AG08395 (cell line): Measurements from ENCODE around the gene PM20D1.
A peak's percentile ranks its signal among the peaks of the same experiment; 100 is the strongest.
"Not testable (repeated sequence)": the region's sequence is repeated elsewhere in the genome, so short reads cannot be mapped to it uniquely, and the experiment has no call there.

ENCODE experiments used
- DNase-seq: peaks from one replicate; pipeline ENCODE4 v3.0.0; 2012; ENCODE audit warnings: mixed read lengths, low spot score

The PM20D1 gene

DNA sequence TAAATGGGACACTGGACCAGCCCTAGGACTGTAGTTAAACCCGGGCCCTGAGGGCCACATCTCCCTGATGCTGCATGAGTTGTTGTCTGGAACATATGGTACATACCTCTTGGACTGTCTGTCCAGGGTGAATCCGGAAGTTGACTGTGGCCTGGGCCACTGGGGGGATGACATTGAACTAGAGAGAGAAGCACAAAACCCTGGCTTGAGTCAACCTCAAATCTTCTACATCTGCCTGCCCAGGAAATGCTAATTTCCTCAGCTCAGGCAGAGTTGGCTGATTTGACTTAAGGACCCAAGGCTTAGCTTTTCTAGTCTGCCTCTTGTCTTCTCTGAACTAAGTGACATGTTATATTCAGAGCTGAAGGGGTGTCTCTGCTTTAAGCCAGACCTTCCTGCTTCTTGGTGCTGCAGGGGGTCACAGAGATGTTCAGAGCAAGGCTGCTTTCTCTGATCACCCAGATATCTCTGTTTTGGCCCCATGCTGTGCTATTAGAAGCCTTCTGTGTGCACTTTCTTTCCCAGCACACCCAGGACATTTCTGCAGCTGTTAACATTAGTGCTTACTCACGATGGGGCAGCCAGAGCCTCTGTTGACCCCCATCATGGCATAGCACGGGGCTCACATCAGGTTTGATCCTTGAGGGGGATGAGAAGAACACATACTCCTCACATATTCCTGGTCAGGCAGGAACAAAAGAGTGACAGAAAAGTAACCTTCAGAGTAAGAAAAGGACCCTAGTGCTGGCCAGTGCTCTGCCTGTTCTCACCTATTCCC is 9.6 kb downstream of the PM20D1 start:
- DNase-seq, result no peak

DNA sequence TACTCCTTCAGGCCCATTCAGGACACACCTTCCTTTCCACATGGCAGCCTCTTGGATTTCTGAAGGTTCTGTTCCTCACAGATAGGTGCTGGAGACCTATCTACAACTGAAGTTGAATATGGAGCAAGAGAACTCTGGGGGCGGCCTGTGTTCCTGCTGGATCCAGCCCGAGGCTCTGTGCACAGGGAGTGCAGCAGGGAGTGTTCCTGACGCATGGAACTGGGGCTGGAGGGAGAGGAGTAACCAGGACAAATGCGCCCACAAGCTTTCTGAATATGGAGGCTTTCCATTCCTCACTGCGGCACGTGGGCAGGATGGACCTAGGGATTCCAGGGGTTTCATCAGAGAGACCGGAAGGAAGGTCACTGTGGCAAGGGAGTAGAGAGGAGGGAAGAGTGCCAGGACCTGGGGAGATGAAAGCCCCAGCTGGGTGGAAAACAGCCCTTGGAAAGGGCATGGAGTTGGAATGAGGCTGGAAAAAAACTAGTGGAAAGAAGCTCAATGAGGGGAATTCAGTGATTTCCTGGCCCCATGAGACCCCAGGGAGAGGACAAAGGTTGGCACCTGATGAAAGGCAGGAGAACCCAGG is 12.5 kb downstream of the PM20D1 start:
- DNase-seq, result no peak

DNA sequence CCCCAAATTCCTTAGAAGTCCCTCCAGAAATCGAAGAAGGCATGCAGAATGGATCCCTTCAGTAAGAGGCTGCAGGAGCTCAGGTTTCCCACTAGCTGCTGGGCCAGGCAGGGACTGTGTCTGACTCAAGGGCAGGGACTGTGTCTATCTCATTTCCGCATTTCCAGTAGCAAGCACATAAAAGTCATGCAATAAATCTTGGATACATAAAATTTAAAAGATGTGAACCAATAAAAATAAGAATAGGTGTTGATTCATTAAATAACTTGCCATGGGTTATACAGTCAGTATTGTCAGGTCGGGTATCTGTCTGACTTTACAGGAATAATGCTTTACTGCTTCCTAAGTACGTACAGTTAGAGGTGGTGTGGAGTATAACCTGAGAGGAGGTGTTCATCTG is 15.2 kb downstream of the PM20D1 start:
- no peak for DNase-seq

DNA sequence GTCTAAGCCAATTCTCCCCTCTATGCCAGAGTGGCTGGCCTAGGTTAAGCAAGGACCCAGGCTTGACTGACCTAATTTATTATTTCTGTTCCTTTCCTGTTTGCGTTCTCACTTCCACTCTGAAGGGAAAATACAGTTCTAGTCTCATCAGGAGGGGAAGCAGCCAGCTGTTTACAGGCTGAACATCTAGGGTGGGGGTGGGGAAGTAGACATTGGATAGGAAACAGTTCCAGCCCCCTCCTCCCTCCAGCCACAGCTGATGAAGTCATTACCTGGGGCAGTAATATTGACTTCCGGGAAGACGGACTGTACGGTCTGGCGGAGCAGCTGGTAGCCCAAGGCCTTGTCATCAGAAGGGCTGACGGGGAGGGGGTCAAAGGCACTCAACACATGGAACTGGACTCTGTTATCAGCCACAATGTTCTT is 17.6 kb downstream of the PM20D1 start:
- no peak for DNase-seq

DNA sequence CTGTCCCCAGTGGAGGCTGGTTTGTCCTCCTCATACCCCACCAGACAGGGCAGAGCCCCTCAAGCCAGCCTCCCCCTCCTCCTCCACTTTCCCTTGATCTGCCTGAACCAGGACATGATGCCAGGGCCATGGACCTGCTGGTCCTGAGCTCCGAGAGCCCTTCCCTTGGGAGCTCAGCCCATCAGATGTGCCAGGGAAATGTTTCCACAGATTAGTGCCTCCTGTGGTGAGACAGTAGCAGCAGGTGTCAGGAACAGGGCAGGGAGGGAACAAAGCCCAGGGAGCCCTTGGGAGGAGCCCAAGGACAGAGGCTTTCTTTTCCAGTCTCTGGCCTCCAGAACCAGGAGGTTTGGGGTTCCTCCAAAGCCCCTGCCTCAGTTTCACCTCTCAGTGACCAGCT is 22.3 kb downstream of the PM20D1 start:
- DNase-seq, result no peak

DNA sequence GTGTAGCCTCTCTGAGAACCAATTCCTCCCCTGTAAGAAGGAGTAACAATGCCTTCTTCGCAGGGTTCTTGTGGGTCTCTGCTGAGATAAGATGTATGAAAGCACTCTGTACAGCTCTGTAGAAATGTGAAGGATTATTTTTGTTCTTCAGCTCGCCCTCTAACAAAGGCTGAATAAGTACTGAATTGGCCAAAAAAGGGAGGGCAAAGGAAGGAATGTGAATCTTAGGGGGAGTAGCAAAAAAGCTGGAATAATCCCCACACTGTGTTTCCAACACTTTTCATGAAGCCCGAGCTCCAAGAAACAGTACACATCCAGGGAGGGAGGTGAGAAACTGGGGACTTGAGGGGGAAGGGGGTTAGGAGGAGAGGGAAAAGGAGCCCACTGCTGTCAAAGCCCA is 22.9 kb downstream of the PM20D1 start:
- no peak for DNase-seq

DNA sequence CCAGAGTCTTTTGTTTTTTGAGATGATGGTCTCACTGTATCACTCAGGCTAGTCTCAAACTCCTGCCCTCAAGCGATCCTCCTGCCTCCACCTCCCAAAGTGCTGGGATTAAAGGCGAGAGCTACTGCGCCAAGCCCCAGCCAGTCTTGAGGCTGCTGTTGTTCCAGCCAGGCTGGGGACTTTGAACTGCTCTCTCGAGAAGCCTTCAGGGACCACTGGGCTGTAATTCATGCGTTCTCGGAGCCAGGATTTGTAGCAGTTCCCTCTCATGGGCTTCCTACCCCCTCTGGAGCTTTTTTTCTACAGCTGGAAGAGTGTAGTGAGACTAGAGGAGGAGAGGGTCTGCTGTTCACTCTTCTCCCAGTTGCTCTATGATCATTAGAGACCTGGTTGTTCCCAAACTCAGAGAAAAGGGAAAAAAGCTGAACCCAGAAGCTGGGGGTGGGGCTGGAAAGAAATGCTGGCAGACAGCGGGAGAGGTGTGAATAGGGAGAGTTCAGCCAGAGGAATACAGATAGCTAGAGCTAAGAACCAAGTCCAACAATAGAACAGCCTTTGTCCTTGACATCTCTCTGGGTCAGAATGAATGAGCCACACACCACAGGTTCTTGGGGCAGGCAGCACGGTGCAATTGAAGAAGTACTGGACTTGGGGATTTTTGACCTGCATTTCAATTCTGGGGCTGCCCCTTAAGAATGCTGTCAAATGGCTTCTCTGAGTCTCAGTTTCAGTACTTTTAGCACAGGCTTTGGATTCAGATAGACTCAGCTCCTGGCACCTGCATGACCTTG is 23.7 kb downstream of the PM20D1 start:
- DNase-seq, result no peak

DNA sequence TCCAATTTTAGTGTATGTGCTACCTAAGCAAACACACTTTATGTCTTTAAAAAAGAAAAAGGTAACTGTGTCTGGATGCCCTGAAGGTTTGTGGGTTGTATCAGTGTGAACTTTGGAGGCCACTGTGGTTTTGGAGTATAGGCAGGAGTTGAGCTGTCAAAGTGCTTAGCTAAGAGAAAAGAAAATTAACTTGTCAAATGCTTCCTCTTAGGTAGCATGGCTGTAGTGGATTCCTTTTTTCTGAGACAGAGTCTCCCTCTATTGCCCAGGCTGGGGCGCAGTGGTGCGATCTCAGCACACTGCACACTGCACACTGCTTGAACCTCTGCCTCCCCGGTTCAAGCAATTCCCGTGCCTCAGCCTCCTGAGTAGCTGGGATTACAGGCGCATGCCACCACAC is 25.8 kb downstream of the PM20D1 start:
- no peak for DNase-seq

DNA sequence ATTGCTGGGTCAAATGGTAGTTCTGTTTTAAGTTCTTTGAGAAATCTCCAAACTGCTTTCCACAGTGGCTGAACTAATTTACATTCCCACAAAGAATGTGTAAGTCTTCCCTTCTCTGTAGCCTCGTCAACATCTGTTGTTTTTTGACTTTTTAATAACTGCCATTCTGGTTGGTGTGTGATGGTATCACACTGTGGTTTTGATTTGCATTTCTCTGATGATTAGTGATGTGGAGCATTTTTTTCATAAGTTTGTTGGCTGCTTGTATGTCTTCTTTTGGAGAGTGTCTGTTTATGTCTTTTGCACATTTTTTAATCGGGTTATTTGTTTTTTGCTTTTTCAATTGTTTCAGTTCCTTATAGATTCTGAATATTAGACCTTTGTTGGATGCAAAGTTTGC is 26.7 kb downstream of the PM20D1 start:
- not testable (repeated sequence) for DNase-seq

DNA sequence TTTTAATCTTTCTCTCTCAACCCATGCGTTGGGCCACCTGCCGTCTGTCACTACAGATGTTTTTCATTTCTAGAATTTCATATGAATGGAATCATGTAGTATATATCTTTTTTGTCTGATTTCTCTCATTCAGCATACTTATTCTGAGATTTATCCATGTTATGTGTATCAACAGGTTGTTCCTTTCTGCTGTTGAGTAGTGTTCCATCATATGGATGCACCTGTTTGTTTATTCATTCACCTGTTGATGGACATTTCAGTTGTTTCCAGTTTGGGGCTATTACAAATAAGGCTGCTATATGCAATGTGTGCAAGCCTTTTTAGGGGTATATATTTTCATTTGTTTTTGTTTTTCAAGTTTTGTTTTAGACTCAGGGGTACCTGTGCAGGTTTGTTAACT is 27.5 kb downstream of the PM20D1 start:
- no peak for DNase-seq

DNA sequence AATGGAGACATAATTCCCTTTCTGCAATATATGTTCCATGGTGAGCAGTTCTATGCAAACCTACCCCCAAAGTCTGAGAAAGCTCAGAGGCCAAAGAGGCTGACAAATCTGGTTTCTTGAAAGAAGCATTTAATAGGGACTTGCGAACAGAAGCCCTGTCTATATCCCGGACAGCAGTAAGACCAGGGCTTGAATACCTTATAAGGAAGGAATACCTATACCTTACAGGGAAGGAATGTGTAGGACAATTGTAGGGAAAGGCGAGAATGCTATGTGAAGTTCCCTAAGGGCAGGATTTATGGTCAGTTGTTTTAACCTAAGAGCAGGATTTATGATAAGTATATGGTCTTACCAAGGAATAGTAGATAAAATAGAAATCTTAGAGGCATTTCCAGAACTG is 31.9 kb downstream of the PM20D1 start:
- DNase-seq, result no peak

DNA sequence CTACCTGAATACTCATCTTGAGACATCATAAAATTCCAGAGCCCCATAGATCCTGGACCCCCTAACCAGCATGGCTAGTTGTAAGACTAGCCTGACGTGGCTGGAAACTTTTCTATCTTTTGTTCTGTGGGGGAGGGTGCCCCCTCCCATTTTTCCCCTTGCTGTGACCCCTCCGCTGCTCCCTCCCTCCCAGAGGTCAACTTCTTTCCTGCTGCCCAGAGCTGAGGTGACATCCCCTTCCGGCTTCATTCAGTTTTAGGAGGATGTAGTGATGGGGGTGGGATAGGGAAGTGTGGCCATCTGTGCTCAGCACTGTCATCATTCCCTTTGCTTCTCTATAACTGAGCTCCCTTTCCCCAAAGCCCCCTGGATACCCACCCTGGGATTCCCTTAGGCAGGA is 32.6 kb downstream of the PM20D1 start:
- DNase-seq, result no peak

DNA sequence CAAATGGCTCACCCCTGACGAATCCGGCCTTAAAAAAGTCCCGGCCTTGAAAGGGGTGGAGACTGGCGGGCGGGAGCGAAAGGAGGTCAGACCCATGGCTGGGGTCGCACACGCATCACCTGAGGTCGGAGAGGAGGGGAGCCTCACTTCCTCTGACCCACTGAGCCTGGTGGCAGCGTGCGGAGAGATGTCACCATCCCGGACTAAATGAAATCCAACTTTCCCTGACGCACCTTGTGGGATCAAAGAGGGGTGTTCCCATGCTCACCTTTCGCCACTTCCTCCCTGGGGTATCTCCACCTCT is 36.2 kb downstream of the PM20D1 start:
- DNase-seq, result no peak

DNA sequence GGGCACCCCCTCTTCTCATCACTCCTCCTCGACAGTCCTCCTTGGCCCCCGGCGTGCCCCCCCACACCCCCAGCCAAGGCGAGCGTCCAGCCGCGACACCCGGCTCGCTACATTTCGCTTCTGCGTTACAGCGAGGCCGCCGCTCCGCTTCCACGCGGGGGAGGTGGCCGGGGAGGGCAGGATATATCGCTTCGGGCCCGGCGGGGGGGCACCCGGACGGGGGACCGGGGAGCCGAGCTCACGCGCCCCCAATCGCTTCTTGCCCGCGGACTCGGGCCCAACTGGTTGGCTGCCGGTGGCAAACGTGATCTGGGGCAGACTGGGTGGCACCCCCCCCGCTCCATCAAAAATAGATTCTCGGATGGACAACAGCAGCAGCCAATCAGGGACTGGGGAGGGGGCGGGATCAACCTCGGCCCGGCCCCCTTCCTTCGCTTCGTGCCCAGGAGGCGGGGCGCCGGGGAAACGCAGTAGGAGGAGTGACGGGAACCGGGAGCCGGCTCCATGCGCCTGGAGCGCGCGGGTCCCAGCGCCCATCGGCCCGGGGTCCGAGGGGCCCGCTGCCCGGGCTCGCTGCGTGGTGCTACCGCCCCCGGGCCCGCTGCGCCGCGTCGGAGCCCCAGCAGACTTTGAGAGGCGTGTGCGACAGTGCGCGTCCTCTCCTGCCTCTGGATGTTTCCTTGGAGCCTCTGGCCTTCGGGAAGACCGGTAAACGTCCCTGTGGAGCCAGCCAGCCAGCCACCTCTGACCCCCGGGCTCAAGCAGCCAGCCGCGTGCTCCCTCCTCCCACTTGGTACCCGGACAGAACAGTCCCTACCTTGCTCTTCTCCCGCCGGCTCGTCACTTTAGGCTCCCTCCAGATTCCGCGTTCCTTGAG is 36.8 kb downstream of the PM20D1 start, which contains the start of gene SLC41A1:
Gene SLC41A1, minus strand, starts transcription at position 321 of the 877 bp plus-strand sequence. CDS start 2,757 bp downstream, outside the sequence.
- DNase-seq, result peak; percentile 100

DNA sequence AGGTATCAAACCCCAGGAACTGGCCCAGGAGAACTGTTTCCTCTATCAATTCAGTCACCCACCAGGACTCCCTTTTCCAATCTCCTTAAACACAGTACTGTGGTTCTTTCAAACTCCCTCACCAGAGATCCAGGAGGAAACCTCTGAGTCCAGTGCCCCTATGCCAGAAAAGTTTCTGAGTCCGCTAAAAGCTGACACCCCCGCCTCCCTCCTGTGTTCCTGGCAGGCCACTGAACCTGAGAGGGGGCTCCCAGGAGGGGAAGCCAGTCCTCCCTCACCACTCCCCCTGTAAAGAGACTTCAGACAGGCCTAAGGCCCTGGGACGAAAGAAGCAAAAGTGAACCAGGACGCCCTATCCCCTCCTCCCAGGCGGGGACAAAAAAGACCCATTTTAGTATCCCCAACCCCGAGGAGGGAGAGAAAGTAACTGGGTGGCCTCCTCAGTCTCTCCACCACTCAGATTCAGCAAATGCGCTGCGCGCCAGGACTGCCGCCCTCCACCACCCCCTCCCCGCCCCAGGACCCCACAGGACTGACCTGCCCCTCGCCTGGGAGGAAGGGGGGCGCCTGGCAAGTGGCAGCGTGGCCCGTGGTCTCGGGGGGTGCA is 37.6 kb downstream of the PM20D1 start:
- DNase-seq, result peak; percentile 44

DNA sequence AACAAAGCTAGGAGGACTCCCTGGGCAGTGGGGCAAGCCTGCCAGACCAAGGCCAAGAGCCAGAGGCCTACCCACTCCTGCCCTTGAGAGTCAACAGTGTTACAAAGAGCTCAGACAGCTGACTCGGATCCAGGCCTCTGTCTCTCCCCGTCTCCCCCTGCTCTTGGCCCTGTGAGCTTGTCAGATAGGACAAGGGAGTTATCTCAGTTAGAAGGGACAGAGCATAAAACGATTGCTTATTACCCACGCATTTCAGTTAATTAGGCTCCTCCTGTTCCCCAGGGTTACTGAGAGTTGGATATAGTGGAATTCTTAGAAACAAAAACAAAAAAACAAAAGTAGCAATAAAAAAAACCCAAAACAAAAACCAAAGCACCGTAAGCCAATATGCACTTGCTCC is 38.3 kb downstream of the PM20D1 start:
- peak; percentile 17 for DNase-seq

DNA sequence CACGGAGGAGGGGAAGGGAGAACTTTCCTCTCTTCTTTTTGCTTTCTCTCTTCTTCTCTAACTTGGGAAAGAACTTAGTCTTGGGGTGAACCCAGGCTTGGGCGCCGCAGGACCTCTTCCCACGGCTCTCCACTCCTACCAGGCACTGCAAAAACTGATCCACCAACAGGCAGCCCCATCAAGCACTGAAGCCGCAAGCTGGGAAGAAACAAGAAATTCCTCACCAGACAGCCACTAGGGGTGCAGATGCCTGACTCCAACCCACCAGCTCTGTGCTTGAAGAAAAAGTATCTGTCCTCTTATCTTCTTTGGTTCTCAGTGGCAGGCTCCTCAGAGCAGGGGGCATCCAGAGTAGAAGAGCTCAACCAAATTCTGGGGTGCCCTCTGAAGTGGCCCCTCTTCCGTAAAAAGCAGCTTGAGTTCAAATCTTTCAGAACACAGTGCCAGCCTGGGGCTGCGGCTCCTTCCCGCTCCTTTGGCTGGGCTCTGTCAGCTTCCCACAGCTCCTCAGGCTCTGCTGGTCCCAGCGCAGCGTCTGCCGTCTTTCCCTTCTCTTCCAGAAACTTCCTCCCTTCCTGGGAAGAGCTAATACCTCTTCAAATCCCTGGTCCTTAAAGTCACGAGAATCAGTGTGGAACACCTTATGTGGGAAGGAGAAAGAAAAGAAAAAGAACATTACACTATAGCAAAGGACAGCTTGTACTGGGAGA is 39.3 kb downstream of the PM20D1 start:
- DNase-seq, result no peak

DNA sequence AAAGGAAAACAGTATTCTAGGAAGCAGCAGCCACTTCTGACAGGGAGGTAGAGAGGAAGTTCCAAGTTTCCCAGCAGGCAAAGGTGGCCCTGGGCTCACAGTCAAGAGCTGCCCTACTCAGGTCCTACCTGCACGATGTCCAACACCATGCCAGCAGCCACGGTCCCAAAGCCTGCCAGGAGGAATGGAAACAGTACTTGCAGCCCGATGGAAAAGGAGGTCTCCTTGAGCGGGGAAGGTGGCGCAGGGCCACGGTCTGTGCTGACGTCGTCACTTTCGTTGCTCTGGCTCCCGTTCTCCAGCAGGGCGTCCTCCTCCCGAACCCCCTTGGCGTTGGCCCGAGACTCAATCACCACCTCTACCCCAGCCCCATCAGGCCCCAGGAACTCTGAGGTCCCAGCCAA is 40.0 kb downstream of the PM20D1 start:
- DNase-seq, result no peak

DNA sequence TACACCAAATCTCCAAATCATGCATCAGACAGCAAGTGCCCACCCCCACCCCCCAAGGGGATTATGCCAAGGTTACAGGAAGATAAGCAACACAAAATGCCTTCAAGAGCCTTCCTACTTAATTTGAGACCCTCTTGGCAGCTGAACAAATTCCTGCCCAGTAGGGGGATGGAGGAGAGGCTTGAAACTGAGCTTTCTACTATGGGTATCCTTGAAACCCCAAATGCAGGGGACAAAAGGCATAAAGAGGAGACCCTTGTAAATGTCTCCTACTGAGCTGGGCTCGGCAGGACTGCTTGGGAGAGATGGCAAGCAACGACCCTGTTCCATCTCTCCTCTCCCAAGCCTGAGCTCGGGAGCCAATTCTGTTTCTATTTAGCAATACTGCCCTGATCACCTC is 40.5 kb downstream of the PM20D1 start:
- no peak for DNase-seq

DNA sequence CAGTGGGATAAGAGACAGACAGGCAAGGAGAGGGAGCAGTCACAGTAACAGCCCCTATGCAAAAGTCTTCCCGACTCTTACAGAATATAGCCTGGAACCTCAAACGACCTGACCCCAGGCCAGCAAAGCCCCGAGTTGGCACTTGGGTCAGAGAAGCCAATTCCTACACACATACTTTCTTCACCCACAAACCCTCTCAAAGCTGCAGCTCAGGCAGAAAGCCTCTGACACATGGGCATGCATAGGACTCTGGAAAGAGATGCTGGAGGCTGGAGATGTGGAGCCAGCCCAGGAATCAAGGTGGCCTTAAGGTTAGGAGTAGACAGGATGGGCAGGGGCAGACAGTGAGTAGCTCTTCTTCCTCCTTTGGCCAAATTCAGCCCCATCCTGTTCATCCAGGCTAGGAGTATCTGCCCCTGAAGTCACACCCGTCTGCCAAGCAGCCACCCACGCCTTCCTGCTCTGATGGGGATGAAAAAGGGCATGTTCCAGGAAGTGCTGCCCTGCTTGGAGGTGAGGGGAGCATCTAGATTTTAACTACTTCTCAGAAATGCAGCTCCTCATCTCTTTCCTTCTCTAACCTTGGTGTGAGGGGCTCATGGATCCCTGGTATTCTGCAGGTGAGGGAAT is 44.7 kb downstream of the PM20D1 start:
- no peak for DNase-seq

DNA sequence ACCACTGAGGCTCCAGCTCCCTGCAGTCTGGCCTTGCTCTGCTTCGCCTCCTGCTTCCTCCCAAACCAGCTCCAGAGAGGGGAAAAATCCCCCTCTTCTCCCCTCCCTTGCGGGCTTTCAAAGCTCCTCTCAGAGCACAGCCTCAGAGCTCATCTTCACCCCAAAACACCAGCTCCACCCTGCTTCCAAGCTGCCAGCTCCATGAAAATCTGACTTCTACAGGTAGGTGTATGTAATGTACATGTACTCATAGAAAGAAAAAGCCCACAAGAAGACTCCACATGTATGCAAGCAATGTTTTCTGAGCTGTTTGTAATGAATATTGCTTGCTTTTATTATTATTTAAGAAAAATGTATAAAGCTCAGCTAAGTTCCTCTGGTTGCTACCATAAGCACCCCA is 45.3 kb downstream of the PM20D1 start:
- DNase-seq, result no peak
